HG02970 (cell line): ENCODE results near the gene PET100.

Source experiments
- ATAC-seq: cut with Tn5 transposase; IDR thresholded peaks from one replicate; pipeline ENCODE4 v1.9.1; 2021; ENCODE audit warnings: mild to moderate bottlenecking, moderate library complexity, moderate number of reproducible peaks; ENCODE audit not compliant: unreplicated experiment, low FRiP score

Gene PET100

DNA sequence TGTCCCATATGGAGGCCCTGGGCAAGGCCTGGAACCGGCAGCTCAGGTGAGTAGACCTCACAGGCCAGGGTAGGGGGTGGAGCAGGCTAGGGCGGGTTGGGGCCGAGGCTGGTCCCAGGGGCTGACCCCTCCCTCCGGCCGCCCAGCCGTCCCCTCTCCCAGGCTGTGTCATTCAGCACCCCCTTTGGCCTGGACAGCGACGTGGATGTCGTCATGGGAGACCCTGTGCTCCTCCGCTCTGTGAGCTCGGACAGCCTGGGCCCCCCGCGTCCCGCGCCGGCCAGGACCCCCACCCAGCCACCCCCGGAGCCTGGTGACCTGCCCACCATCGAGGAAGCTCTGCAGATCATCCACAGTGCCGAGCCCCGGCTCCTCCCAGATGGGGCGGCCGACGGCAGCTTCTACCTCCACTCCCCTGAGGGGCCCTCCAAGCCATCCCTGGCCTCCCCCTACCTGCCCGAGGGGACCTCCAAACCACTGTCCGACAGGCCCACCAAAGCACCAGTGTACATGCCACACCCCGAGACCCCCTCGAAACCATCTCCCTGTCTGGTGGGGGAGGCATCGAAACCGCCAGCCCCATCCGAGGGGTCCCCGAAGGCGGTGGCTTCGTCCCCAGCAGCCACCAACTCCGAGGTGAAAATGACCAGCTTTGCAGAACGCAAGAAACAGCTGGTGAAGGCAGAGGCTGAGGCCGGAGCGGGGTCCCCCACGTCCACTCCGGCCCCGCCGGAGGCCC is 17.9 kb upstream of the PET100 start:
- ATAC-seq: no peak

DNA sequence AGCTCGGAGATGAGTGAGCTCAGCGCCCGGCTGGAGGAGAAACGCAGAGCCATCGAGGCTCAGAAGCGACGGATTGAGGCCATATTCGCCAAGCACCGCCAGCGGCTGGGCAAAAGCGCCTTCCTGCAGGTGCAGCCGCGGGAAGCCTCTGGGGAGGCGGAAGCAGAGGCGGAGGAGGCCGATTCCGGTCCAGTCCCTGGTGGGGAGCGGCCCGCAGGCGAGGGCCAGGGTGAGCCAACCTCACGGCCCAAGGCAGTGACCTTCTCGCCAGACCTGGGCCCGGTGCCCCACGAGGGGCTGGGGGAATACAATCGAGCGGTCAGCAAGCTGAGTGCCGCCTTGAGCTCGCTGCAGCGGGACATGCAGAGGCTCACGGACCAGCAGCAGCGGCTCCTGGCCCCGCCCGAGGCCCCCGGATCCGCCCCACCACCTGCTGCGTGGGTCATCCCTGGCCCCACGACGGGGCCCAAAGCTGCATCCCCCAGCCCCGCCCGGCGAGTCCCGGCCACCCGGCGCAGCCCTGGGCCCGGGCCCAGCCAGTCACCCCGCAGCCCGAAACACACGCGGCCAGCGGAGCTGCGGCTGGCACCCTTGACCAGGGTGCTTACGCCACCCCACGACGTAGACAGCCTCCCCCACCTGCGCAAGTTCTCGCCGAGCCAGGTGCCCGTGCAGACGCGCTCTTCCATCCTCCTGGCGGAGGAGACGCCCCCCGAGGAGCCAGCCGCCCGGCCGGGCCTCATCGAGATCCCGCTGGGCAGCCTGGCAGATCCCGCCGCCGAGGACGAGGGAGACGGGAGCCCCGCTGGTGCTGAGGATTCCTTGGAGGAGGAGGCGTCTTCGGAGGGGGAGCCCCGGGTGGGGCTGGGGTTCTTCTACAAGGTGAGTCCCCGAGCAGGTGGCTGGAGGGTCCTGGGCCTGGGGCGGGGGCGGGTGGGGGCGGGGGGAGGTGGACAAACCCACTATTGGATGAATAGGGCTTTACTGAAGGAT is 17.0 kb upstream of the PET100 start:
- no peak for ATAC-seq

DNA sequence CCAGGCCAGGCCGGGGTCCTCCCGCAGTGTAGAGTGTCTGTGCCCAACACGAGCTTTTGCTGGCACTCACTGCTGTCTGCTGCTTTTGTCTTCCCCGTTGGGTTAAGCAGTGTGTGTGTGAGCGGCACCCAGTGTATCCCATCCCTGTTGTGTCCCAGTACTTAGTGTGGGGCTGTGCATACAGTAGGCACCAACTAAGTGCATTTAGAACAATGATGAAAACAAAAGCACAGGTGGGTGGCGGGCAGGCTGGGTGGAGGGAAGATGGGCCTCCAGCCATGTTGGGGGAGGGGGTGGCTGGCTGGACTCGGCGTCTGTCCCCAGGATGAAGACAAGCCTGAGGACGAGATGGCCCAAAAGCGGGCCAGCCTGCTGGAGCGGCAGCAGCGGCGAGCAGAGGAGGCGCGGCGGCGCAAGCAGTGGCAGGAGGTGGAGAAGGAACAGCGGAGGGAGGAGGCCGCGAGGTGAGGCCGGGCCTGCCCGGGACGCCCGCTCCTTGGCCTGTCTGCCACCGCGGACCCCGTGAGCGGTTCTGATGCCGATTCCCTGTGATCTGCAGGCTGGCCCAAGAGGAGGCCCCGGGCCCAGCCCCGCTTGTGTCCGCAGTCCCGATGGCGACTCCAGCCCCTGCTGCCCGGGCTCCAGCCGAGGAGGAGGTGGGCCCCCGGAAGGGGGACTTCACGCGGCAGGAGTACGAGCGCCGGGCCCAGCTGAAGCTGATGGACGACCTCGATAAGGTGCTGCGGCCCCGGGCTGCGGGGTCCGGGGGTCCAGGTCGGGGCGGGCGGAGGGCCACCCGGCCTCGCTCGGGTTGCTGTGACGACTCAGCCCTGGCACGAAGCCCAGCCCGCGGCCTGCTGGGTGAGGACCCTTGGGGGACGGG is 14.5 kb upstream of the PET100 start:
- no peak for ATAC-seq

DNA sequence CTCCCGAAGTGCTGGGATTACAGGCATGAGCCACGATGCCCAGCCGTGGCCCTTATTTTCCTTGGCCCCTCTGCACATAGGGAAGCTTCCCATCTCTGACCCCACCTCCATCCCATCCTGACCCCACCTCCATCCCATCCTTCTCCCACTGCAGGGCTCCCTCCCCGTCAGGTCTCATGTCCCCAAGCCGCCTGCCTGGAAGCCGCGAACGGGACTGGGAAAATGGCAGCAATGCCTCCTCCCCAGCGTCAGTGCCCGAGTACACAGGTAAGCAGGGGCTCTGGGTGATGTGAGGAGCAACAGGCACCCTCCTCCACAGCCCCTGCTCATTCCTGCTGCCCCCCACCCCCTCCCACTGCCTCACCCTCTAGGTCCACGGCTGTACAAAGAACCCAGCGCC is 12.4 kb upstream of the PET100 start:
- no peak for ATAC-seq

DNA sequence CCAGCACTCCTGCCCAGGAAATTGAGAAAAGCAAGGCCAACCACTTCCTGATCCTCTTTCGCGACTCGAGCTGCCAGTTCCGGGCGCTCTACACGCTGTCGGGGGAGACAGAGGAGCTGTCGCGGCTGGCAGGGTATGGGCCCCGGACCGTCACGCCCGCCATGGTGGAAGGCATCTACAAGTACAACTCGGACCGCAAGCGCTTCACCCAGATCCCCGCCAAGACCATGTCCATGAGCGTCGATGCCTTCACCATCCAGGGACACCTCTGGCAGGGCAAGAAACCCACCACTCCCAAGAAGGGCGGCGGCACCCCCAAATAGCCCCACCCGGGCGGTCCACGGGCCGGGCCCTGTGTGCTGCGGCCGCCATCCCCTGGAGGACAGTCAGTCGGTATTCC is 11.9 kb upstream of the PET100 start:
- ATAC-seq: no peak

DNA sequence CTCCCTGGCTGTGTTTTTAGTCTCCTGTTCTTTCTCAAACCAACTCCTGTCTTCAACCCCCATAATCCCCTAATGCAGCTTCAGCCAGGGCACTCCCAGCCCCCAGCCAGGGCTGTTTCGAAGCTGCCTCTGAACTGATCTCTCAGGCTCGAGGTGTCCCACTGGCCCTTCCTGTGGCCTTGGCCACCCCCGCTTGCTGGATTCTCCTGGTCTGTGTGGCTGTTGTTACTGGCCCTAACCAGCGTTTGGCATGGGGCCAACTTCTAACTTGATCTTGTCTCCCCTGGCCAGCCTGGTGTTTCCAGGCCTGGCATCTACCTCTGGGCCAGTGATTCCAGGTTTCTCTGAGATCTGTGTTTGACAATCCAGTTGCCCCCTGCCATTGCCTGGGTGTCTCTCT is 11.2 kb upstream of the PET100 start:
- ATAC-seq: no peak

DNA sequence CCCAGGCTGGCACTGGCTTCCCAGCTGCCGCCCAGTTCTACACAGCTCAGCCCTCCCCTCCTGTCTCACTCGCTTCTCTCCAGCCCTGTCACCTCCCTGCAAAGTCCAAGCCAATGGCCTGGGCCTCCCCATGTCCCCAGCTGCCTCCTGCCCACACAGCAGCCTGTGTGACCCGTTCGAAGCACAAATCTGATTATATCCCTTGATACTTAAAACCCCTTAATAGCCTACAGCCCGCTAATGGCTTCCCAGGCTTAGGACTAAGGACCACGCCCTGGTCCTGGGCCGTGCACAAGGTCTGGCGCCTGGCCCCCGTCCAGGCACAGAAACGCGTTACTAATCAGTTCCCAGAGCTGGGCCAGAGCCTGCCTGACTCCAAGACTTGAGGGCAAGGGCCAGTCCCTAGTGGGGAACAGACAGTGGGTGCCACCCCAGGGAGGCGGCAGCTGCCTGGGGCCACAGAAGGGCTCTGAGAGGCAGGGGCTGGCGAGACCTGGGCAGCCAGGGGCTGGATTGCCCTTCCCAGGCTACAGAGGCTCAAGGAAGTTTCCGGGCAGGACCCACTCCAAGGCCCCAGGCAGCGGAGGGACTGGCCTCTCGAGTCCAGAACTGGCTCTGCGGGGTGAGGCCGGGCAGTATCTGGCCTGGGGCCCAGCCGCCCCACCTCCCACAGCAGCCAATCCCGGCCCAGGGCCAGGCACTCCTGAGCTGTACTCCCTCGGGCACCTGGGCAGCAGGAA is 10.7 kb upstream of the PET100 start:
- no peak for ATAC-seq

DNA sequence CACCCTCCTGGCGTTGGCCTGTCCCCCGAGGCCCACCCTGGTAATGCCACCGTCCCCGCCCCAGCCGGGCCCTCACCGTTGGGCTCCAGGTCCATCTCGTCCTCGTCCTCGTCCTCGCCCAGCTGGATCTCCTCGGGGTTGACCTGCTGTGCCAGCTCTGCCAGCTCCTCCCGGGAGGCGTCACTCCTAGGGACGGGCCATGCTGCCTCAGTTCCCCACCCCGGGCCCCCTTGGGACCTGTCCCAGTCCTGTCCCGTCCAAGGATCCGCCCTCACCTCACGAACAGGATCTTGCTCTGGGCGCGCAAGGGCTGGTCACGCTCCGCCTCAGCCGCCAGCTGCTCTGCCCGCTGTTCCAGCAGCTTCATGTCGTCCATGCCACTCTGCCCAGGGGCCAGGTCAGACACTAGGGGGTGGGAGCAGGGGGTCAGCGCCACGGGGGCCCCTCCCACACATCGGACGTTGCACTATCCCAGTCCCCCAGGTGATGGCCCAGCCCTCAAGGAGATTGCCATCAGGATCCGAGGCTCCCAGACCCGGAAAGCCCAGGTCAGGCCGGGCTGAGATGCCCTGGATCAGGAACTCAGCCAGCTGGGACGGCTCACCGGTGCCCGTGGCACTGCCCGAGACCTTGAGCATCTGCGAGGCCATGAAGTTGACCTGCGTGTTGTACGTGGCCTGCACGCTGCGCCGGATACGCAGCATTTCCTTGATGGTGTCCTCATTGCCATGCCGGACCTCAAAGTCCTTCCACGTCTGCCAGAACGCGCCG is 9.7 kb upstream of the PET100 start:
- ATAC-seq: no peak

DNA sequence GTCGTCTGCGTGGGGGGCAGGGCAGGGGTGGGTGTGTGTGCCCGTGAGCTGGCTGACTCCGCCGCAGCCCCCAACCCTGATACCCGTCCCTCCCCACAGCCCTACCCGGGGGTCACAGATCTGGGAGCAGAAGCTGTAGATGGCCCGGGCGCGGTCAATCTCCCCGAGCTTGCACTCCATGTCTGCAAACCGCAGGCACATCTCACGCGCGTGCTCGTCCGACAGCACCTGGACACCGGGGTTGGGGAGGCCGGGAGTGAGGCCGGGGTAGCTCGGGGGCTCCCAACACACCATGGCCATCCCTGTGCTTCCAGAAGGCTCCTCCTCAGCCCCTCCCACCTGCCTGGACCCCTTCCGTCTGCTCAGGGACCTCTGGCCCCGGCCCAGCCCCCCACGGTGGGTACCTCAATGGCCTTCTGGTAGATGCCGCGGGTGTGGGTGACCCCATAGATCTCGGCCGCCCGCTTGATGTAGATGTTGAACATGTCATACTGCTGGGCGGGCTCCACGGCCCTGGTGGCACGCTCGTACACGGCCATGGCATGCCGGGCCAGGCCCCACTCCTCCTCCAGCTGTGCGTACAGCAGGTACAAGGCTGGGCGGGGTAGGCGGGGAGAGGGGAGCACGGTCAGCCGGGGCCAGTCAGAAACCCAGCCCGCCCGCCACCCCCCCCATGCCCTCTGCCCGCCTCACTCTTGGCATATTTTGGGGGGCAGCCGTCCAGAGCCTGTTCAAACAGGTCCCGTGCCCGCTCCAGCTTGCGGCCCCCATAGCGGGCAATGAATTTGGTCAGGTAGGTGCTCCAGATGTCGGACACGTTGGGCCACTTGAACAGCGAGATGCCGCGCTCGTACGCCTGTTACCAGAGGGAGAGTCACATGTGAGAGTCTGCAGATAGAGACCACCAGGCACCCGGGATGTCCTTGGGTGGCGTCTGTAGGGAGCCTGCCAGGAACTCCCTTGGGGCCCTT is 8.9 kb upstream of the PET100 start:
- ATAC-seq: no peak

DNA sequence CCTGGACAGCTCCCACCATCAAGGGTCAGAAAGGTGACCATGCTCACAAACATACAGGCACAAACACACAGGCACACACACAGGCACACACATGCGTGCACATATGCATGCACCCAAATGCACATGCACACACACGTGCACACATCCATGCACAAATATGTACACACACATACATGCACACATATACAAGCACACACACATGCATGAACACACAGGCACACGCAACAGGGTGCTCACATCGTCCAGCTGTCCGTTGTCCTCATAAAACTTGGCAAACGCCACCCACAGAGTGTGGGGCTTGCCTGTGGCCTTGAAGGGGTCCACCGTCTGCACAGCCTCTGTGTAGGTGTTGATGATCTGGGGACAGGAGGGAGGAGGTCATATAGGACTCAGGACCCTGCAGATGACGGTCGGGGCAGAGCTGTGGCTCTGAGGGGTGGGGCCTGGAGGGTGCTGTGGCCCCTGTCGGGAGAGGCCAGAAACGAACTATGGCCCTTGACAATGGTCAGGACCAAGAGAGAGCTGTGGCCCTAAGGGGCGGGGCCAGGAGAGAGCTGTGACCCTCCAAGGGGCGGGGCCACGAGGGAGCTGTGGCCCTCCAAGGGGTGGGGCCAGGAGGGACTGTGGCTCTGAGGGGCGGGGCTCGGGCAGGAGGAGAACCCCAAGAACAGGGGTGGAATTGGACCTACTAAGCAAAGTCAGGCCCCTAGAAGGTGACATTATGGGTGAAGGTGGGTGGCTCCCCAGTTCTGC is 6.5 kb upstream of the PET100 start:
- ATAC-seq: no peak

DNA sequence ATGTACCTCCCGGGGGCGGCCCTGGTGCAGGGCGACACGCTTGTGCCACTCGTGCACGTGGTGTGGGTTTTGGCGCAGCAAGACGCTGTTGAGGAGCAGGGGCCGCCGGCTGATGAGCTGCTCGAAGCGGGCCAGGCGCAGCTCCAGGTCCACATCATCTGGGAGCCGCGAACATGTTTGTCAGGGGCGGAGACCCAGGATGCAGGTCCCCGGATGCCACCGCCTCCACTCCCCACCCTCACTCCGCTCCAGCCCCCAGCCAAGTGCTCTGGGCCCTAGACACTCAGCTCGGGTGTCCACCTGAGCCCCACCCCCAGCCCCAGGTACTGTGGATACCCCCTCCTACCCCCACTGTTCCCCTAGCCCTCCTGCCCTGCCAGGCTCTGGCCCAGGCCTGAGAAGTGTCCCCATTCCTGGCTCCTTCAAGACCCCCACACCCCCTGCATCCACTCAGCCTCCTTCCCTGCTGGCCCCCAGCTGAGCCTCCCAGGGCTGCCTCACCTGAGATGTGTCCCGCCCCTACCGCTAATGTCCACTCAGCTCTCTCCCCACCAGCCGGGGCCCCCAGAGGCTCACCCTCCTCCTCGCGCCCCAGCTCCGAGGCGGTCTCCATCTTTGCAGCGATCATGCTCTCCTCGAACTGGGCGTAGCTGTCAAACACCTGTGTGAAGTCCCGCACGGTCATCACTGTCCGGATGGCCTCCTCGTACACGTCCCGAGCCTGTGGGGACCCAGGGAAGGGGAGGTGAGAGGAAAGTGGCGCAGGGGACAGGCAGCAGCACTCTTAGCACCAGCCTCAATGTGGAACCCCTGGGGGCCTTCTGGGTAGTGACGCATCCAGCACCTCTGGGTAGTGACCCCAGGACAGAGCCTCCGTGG is 5.6 kb upstream of the PET100 start:
- ATAC-seq: no peak

DNA sequence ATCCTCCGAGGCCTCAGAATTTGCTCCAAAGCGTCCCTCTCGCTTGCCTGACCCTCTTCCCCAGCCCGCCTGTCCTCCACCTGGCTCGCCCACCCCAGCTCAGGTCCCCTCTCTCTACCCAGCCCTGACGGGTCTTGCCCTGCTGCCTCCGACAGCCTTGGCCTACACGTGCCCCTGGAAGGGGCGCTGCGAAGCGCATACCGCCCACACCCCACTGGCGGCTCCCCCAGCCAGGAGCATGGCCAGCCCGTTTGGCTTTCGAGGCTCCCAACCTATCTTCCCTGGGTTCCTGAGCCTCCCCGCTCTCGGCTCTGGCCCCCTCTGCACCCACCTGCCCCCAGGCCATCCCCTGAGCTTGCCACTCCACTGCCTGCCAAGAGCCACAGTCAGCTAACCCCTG is 4.8 kb upstream of the PET100 start:
- no peak for ATAC-seq

DNA sequence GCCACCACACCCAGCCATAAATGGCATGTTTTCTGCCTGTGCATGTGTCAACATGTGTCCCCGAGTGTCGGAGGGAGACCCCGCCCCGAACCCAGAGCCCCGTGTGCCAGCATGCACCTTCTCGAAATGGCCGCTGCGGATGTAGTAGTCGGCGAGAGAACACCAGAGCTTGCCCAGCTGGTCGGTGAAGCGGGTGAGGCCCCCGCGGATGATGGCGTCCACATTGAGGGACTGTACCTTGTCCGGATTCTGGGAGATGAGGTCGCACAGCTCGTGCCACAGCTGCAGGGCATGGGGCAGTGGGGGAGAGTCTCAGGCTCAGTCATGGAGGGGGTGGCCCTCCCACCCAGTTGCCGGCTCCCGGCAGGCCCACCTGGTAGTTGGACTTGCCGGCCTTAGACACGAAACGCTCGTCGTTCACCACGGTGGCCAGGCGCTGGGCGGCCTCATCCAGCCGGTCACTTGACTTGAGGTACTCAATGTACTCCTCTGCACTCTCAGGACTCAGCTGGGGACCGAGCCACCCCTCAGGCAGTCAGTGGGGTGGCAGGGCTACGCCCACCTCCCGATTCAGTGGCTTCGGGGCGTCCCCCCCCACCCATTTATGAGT is 3.7 kb upstream of the PET100 start:
- ATAC-seq: no peak

DNA sequence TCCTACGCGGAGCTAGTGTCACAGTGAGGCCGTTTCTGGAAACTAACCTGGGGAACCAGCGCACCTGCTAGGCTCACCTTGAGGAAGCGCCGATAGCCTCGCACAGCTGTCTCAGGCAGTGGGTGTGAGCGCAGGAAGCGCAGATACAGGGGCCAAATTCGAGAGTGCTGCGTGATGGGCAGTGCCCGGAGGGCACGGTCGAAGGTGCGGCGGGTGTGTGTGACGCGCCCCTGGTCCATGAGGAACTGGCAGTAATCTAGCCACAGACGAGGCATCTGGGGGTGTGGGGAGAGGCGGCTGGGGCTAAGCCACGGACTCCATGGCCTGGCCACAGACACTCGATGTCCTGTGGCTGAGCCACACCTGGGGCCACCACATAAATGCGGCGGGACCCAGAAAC is 2.4 kb upstream of the PET100 start:
- no peak for ATAC-seq

DNA sequence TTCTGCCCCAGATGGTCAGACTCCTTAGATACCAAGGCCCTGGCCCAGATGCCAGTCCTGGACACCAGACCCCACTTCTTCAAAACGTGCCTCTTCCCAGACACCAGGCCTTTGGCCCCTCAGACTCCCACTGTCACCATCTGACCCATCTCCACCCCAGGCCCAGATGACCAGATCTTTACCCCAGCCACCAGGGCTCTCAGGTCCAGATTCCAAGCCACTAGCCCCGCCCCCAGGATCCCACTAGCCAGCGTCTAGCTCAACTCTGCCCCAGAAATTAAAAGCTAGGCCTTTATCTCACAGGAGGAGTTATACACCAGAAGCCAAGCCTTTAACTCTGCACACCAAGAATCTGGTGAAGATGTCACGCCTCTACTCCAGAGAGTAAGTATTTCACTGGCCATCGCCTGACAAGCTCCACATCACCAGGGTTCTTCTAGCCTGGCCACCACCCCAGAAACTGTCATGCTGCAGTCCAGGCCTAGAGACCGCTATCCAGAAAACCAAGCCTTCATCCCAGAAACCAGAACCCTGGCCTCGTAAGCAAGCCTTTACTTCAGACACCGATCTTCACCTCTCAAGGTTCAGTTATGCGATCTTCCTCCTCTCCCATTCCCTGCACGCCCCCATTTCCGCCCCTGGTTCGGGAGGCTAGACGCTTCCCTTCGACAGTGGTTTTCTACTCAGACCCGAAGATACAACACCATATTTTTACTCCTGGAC is 843 bp upstream of the PET100 start:
- ATAC-seq: no peak
